ENCODE results near the gene C22orf31. TPM values are rescaled to one million over a fixed set of nuclear protein-coding genes. Genes with fewer than 3 reads are reported as not detected.

The C22orf31 gene
- total RNA-seq, 1 experiment from 2014 or later, result not detected

DNA sequence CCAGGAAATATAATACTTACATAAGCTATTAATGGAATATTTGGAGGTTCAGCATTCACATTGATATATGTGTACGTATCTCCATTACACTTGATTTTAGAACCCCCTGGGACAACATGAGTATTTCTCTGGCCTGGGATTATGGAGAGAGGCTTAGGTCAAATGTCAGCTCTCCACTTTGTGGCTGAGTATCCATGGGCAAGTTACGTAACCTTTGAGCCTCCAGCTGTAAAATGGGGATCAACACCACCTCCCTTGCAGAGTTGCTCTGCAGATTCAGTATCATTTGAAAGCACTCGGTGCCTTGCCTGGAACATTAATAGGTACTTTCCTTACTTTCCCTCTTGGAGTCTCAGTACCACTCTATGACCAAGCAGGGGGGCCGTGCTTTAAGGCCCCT lies 33.2 kb downstream of the C22orf31 start:
- ChIA-PET CTCF (interaction anchor here (1.4 kb wide), 1 partner anchor 12 kb away, joined by 9 read pairs; no protein-coding TSS in a partner anchor), POLR2A (no interaction called here)
- in situ Hi-C loops (cut with HindIII; ENCODE audit: low pct_unique_long_range_greater_than_20kb, low sequenced_read_pairs), result no loop called here

DNA sequence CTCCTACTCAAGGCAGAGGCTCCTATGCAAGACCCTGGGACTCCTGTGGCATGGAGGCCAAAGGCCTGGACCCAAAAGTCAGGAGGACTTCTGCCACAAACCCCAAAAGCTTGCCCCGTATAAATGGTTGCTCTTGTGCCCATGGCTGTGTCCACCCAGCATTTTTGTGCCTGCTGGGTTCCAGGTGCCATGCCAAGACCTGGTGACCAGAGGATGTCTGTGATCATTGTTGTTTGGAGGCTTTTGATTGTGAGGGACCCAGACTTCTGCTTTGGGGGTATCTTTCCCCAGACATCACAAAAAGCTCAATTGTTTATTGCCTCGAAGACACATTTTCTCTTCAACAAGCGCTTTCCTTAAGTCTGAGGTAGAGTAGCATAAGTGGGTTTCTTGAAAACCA lies 35.1 kb downstream of the C22orf31 start:
- H3K36me3 ChIP-seq (ENCODE audit: control insufficient read depth, insufficient read depth, low read length), result no peaks in the 10 kb centered on the region
- H3K4me1 ChIP-seq (ENCODE audit: control insufficient read depth, insufficient read depth, low read length), result peaks cover 19% of the 10 kb centered on the region
- TF ChIP-seq, protein P1, sequence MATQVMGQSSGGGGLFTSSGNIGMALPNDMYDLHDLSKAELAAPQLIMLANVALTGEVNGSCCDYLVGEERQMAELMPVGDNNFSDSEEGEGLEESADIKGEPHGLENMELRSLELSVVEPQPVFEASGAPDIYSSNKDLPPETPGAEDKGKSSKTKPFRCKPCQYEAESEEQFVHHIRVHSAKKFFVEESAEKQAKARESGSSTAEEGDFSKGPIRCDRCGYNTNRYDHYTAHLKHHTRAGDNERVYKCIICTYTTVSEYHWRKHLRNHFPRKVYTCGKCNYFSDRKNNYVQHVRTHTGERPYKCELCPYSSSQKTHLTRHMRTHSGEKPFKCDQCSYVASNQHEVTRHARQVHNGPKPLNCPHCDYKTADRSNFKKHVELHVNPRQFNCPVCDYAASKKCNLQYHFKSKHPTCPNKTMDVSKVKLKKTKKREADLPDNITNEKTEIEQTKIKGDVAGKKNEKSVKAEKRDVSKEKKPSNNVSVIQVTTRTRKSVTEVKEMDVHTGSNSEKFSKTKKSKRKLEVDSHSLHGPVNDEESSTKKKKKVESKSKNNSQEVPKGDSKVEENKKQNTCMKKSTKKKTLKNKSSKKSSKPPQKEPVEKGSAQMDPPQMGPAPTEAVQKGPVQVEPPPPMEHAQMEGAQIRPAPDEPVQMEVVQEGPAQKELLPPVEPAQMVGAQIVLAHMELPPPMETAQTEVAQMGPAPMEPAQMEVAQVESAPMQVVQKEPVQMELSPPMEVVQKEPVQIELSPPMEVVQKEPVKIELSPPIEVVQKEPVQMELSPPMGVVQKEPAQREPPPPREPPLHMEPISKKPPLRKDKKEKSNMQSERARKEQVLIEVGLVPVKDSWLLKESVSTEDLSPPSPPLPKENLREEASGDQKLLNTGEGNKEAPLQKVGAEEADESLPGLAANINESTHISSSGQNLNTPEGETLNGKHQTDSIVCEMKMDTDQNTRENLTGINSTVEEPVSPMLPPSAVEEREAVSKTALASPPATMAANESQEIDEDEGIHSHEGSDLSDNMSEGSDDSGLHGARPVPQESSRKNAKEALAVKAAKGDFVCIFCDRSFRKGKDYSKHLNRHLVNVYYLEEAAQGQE (IDR thresholded peaks at IDR 0.05; ENCODE audit: insufficient read depth in 1 of 2, low read depth in 2 of 2, low read length in 1 of 2), result no peak
- TF ChIP-seq, protein P2, sequence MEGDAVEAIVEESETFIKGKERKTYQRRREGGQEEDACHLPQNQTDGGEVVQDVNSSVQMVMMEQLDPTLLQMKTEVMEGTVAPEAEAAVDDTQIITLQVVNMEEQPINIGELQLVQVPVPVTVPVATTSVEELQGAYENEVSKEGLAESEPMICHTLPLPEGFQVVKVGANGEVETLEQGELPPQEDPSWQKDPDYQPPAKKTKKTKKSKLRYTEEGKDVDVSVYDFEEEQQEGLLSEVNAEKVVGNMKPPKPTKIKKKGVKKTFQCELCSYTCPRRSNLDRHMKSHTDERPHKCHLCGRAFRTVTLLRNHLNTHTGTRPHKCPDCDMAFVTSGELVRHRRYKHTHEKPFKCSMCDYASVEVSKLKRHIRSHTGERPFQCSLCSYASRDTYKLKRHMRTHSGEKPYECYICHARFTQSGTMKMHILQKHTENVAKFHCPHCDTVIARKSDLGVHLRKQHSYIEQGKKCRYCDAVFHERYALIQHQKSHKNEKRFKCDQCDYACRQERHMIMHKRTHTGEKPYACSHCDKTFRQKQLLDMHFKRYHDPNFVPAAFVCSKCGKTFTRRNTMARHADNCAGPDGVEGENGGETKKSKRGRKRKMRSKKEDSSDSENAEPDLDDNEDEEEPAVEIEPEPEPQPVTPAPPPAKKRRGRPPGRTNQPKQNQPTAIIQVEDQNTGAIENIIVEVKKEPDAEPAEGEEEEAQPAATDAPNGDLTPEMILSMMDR (IDR thresholded peaks at IDR 0.05), result no peak
- no peak for TF ChIP-seq TCF7L2 (IDR thresholded peaks at IDR 0.05; ENCODE audit: low read depth, low read length)
- no peak for TF ChIP-seq SIN3A (IDR thresholded peaks at IDR 0.05; ENCODE audit: borderline replicate concordance, insufficient read depth, low read depth, low read length)
- no peak for TF ChIP-seq POLR2AphosphoS5 (IDR thresholded peaks at IDR 0.05; ENCODE audit: low read depth, low read length)
- H3K27me3 ChIP-seq (ENCODE audit: control insufficient read depth, insufficient read depth, low read length), result no peaks in the 10 kb centered on the region
- no peaks in the 10 kb centered on the region for H3K9me3 ChIP-seq (ENCODE audit: control insufficient read depth, insufficient read depth, low read depth, low read length)
- BruUV-seq (replicated peaks), result no TSS peak
- CTCF ChIA-PET, result no interaction called here
- ATAC-seq (no peak), DNase-seq (ENCODE audit: low read depth, low spot score) (no peak)
- POLR2A ChIA-PET, result no interaction called here
- in situ Hi-C loops (cut with HindIII; ENCODE audit: low pct_unique_long_range_greater_than_20kb, low sequenced_read_pairs) (no loop called here), intact Hi-C loops (cut with micrococcal nuclease; ENCODE audit: unreplicated experiment) (no loop called here)
- no peak overlapping the region for H3K27ac ChIP-seq (ENCODE audit: low read length)
- no peak overlapping the region for H3K4me3 ChIP-seq (ENCODE audit: low read depth in 2 of 2, low read length in 2 of 2)

More for the DNA sequence above, 33.2 kb downstream of the C22orf31 start:
- Histone ChIP-seq H3K27me3 (ENCODE audit: control insufficient read depth, insufficient read depth, low read length) (no peaks in the 10 kb centered on the region), H3K4me1 (ENCODE audit: control insufficient read depth, insufficient read depth, low read length) (peaks cover 21% of the 10 kb centered on the region), H3K9me3 (ENCODE audit: control insufficient read depth, insufficient read depth, low read depth, low read length) (no peaks in the 10 kb centered on the region), H3K36me3 (ENCODE audit: control insufficient read depth, insufficient read depth, low read length) (no peaks in the 10 kb centered on the region), H3K27ac (ENCODE audit: low read length) (no peak overlapping the region), H3K4me3 (ENCODE audit: low read depth in 2 of 2, low read length in 2 of 2) (no peak overlapping the region)
- no peak for DNase-seq (ENCODE audit: low read depth, low spot score)
- intact Hi-C loops (cut with micrococcal nuclease; ENCODE audit: unreplicated experiment), result no loop called here
- no TSS peak for BruUV-seq (replicated peaks)
- ATAC-seq, result no peak
- TF ChIP-seq SIN3A (IDR thresholded peaks at IDR 0.05; ENCODE audit: borderline replicate concordance, insufficient read depth, low read depth, low read length) (no peak), TCF7L2 (IDR thresholded peaks at IDR 0.05; ENCODE audit: low read depth, low read length) (no peak)

DNA sequence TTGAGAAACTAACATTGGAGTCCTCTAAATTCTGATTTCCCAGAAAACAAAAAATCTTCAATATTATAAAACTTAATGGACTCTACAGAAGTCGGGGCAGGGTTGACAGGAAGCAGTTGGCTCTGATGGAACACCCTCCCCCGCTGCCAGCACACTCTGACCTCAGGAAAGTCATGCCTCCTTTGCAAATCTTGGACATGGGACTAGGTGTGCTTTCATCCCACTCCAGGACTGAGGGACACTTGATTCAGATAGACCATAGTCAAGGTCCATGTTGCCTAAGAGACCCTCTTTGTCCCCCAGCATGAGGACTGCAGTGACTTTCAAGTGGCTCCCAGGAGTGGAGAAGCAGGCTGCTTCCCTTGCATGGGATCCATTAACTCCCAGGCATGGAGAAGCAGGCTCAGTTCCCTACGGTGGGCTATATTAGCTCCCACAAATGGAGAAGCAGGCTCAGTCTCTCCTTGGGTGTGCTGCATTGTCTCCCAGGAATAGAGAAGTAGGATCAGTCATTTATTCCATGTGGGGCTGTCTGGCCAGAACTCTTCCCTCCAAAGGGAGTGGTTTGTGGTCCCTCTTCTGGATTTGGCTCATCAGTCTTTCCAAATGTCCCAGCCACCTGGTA lies 38.3 kb downstream of the C22orf31 start:
- in situ Hi-C loops (cut with HindIII; ENCODE audit: low pct_unique_long_range_greater_than_20kb, low sequenced_read_pairs), result no loop called here
- TF ChIP-seq SIN3A (IDR thresholded peaks at IDR 0.05; ENCODE audit: borderline replicate concordance, insufficient read depth, low read depth, low read length) (no peak), POLR2AphosphoS5 (IDR thresholded peaks at IDR 0.05; ENCODE audit: low read depth, low read length) (no peak), TCF7L2 (IDR thresholded peaks at IDR 0.05; ENCODE audit: low read depth, low read length) (no peak)
- TF ChIP-seq, protein P1 (IDR thresholded peaks at IDR 0.05; ENCODE audit: insufficient read depth in 1 of 2, low read depth in 2 of 2, low read length in 1 of 2), result no peak
- TF ChIP-seq, protein P2 (IDR thresholded peaks at IDR 0.05), result no peak
- ChIA-PET POLR2A (no interaction called here), CTCF (no interaction called here)
- H3K36me3 ChIP-seq (ENCODE audit: control insufficient read depth, insufficient read depth, low read length), result no peaks in the 10 kb centered on the region
- no TSS peak for BruUV-seq (replicated peaks)
- no peaks in the 10 kb centered on the region for H3K9me3 ChIP-seq (ENCODE audit: control insufficient read depth, insufficient read depth, low read depth, low read length)
- H3K27me3 ChIP-seq (ENCODE audit: control insufficient read depth, insufficient read depth, low read length), result no peaks in the 10 kb centered on the region
- intact Hi-C loops (cut with micrococcal nuclease; ENCODE audit: unreplicated experiment), result no loop called here
- DNase-seq (ENCODE audit: low read depth, low spot score) (no peak), ATAC-seq (no peak)
- H3K4me3 ChIP-seq (ENCODE audit: low read depth in 2 of 2, low read length in 2 of 2), result no peak overlapping the region
- H3K27ac ChIP-seq (ENCODE audit: low read length), result no peak overlapping the region
- no peaks in the 10 kb centered on the region for H3K4me1 ChIP-seq (ENCODE audit: control insufficient read depth, insufficient read depth, low read length)

All from Panc1 (cell line).